ENCODE data around the gene ZNF74. TPM values are rescaled to one million over a fixed set of nuclear protein-coding genes. Genes with fewer than 3 reads are reported as not detected.
A peak's percentile ranks its signal among the peaks of the same experiment; 100 is the strongest.
"Not testable (repeated sequence)": the region's sequence is repeated elsewhere in the genome, so short reads cannot be mapped to it uniquely, and the experiment has no call there.

The ZNF74 gene
- total RNA-seq, 1 donor from 2014 or later = 10.7 TPM

GRCh38 chr22:20374130-20374529 is 19.8 kb upstream of the ZNF74 start:
- DNase-seq (ENCODE audit: low read depth in 2 of 2) = not testable (repeated sequence)

- DNase-seq (ENCODE audit: low read depth in 2 of 2) = not testable (repeated sequence)
Observed at GRCh38 chr22:20376281-20376680, 17.7 kb upstream of the ZNF74 start.

GRCh38 chr22:20376983-20377382 is 17.0 kb upstream of the ZNF74 start:
- not testable (repeated sequence) for DNase-seq (ENCODE audit: low read depth in 2 of 2)

- DNase-seq (ENCODE audit: low read depth in 2 of 2) = no peak
Observed at GRCh38 chr22:20378110-20378509, 15.8 kb upstream of the ZNF74 start.

- DNase-seq (ENCODE audit: low read depth in 2 of 2) = not testable (repeated sequence)
Observed at GRCh38 chr22:20378684-20379083, 15.3 kb upstream of the ZNF74 start.

- DNase-seq (ENCODE audit: low read depth in 2 of 2) = no peak
Observed at GRCh38 chr22:20380486-20380885, 13.5 kb upstream of the ZNF74 start.

GRCh38 chr22:20383538-20383937 is 10.4 kb upstream of the ZNF74 start:
- DNase-seq (ENCODE audit: low read depth in 2 of 2) = no peak

- DNase-seq (ENCODE audit: low read depth in 2 of 2) = no peak
Observed at GRCh38 chr22:20384171-20384570, 9.8 kb upstream of the ZNF74 start.

- DNase-seq (ENCODE audit: low read depth in 2 of 2) = no peak
Observed at GRCh38 chr22:20384865-20385264, 9.1 kb upstream of the ZNF74 start.

GRCh38 chr22:20386336-20386735 is 7.6 kb upstream of the ZNF74 start:
- DNase-seq (ENCODE audit: low read depth in 2 of 2) = no peak

GRCh38 chr22:20386972-20387371 is 7.0 kb upstream of the ZNF74 start:
- no peak for DNase-seq (ENCODE audit: low read depth in 2 of 2)

GRCh38 chr22:20388200-20388599 is 5.8 kb upstream of the ZNF74 start:
- no peak for DNase-seq (ENCODE audit: low read depth in 2 of 2)

- no peak for DNase-seq (ENCODE audit: low read depth in 2 of 2)
Observed at GRCh38 chr22:20389288-20389687, 4.7 kb upstream of the ZNF74 start.

GRCh38 chr22:20390394-20390907 is 3.5 kb upstream of the ZNF74 start:
- no peak for DNase-seq (ENCODE audit: low read depth in 2 of 2)

GRCh38 chr22:20391222-20391621 is 2.7 kb upstream of the ZNF74 start:
- DNase-seq (ENCODE audit: low read depth in 2 of 2) = no peak

GRCh38 chr22:20392365-20392881 is 1.5 kb upstream of the ZNF74 start:
- not testable (repeated sequence) for DNase-seq (ENCODE audit: low read depth in 2 of 2)

GRCh38 chr22:20392983-20393704 is 807 bp upstream of the ZNF74 start:
- DNase-seq (ENCODE audit: low read depth in 2 of 2) = no peak

- DNase-seq (ENCODE audit: low read depth in 2 of 2) = peak in 1 of 2 donors; percentile 24
Observed at GRCh38 chr22:20395181-20395906, 1.4 kb downstream of the ZNF74 start.

GRCh38 chr22:20395907-20396287 is 1.9 kb downstream of the ZNF74 start:
- no peak for DNase-seq (ENCODE audit: low read depth in 2 of 2)

GRCh38 chr22:20396639-20397038 is 2.7 kb downstream of the ZNF74 start:
- DNase-seq (ENCODE audit: low read depth in 2 of 2) = no peak

GRCh38 chr22:20397498-20397897 is 3.5 kb downstream of the ZNF74 start:
- no peak for DNase-seq (ENCODE audit: low read depth in 2 of 2)

GRCh38 chr22:20398420-20398819 is 4.5 kb downstream of the ZNF74 start:
- no peak for DNase-seq (ENCODE audit: low read depth in 2 of 2)
